Measurements from ENCODE around the gene DNASE2. TPM values are rescaled to one million over a fixed set of nuclear protein-coding genes. Genes with fewer than 3 reads are reported as not detected.

Gene DNASE2
- total RNA-seq, 1 donor from 2014 or later, result 19.7 TPM

GRCh38 chr19:12871681-12872080 lies 9.6 kb downstream of the DNASE2 start:
- Histone ChIP-seq H3K4me1 (peaks cover 17% of the 10 kb centered on the region), H3K36me3 (peaks cover 13% of the 10 kb centered on the region), H3K4me3 (no peak overlapping the region), H3K27me3 (ENCODE audit: low read depth) (peaks cover 36% of the 10 kb centered on the region), H3K27ac (replicated peaks) (no peak overlapping the region), H3K9me3 (replicated peaks) (no peaks in the 10 kb centered on the region)
- DNase-seq, result no peak
- TF ChIP-seq, protein P1, sequence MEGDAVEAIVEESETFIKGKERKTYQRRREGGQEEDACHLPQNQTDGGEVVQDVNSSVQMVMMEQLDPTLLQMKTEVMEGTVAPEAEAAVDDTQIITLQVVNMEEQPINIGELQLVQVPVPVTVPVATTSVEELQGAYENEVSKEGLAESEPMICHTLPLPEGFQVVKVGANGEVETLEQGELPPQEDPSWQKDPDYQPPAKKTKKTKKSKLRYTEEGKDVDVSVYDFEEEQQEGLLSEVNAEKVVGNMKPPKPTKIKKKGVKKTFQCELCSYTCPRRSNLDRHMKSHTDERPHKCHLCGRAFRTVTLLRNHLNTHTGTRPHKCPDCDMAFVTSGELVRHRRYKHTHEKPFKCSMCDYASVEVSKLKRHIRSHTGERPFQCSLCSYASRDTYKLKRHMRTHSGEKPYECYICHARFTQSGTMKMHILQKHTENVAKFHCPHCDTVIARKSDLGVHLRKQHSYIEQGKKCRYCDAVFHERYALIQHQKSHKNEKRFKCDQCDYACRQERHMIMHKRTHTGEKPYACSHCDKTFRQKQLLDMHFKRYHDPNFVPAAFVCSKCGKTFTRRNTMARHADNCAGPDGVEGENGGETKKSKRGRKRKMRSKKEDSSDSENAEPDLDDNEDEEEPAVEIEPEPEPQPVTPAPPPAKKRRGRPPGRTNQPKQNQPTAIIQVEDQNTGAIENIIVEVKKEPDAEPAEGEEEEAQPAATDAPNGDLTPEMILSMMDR (IDR thresholded peaks at IDR 0.05; ENCODE audit: borderline replicate concordance), result no peak
- intact Hi-C loops (cut with micrococcal nuclease), result no loop called here

DNA sequence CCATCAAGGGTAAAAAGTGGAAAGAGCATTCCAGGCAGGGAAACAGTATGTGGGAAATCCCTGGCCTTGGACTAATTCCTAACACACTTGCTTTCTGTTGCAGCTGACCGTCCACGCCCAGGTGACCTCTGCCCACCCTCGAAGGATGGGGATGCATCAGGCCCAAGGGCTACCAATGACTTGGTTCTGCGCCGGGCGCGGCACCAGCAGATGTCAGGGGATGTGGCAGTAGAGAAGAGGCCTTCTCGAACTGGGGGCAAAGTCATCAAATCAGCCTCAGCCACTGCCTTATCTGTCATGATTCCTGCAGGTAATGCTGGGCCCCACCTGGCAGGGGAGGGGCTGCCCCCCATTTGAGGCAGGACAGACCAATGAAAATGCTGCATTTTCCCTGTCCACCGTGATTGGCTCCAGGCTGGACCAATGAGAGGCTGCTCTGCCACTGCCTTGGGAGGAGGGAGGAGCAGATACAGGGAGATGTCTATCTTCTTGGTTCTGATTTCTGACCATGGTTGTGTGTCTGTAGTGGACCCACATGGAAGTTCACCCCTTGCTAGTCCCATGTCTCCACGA lies 12.6 kb downstream of the DNASE2 start:
- Histone ChIP-seq H3K27me3 (ENCODE audit: low read depth) (peaks cover 29% of the 10 kb centered on the region), H3K4me3 (no peak overlapping the region), H3K4me1 (peaks cover 15% of the 10 kb centered on the region), H3K36me3 (no peaks in the 10 kb centered on the region), H3K9me3 (replicated peaks) (no peaks in the 10 kb centered on the region), H3K27ac (replicated peaks) (no peak overlapping the region)
- TF ChIP-seq, protein P1 (IDR thresholded peaks at IDR 0.05; ENCODE audit: borderline replicate concordance), result no peak
- no peak for DNase-seq
- intact Hi-C loops (cut with micrococcal nuclease), result no loop called here

DNA sequence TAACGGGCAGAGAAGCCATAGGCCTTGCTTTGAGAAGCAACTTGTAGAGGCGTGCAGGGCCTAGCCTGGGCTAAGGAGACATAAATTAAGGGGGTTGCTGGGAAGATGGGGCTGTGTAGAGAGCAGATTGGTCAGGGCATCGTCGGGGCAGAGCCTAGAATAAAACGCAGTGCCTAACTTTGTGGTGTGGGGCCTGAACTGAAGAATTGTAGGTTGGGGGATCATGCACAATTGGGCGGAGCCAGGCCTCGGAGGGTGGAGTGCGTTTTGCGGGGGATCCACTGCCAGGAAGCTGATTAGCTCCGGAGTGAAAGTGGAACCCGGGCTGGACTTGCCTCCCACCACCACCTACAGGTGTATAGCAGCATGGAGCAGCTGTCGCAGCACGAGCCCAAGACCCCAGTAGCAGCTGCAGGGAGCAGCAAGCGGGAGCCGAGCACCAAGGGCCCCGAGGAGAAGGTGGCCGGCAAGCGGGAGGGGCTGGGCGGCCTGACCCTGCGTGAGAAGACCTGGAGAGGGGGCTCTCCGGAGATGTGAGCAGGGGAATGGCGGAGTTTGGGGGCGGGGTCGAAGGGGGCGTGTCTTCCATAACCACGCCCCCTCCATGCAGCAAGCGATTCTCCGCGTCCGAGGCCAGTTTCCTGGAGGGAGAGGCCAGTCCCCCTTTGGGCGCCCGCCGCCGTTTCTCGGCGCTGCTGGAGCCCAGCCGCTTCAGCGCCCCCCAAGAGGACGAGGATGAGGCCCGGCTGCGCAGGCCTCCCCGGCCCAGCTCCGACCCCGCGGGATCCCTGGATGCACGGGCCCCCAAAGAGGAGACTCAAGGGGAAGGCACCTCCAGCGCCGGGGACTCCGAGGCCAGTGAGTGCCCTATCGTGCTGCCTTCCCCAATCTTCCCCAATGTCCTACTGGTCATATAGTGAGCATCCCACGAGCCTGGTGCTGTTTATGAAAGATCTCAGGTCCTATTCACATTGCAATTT lies 13.8 kb downstream of the DNASE2 start:
- DNase-seq, result no peak
- intact Hi-C loops (cut with micrococcal nuclease), result no loop called here
- H3K27ac ChIP-seq (replicated peaks), result no peak overlapping the region
- TF ChIP-seq, protein P1 (IDR thresholded peaks at IDR 0.05; ENCODE audit: borderline replicate concordance), result no peak
- no peaks in the 10 kb centered on the region for H3K36me3 ChIP-seq
- peak overlapping the region; percentile 49 for H3K4me3 ChIP-seq
- no peaks in the 10 kb centered on the region for H3K9me3 ChIP-seq (replicated peaks)
- H3K4me1 ChIP-seq, result peaks cover 9% of the 10 kb centered on the region
- peaks cover 34% of the 10 kb centered on the region for H3K27me3 ChIP-seq (ENCODE audit: low read depth)

- H3K27me3 ChIP-seq (ENCODE audit: low read depth), result peaks cover 38% of the 10 kb centered on the region
- TF ChIP-seq, protein P1 (IDR thresholded peaks at IDR 0.05; ENCODE audit: borderline replicate concordance), result no peak
- H3K9me3 ChIP-seq (replicated peaks), result no peaks in the 10 kb centered on the region
- intact Hi-C loops (cut with micrococcal nuclease), result no loop called here
- H3K36me3 ChIP-seq, result no peaks in the 10 kb centered on the region
- no peak overlapping the region for H3K4me3 ChIP-seq
- DNase-seq, result no peak
- H3K27ac ChIP-seq (replicated peaks), result no peak overlapping the region
- H3K4me1 ChIP-seq, result peaks cover 9% of the 10 kb centered on the region
Observed at GRCh38 chr19:12866416-12867119, 14.7 kb downstream of the DNASE2 start.

DNA sequence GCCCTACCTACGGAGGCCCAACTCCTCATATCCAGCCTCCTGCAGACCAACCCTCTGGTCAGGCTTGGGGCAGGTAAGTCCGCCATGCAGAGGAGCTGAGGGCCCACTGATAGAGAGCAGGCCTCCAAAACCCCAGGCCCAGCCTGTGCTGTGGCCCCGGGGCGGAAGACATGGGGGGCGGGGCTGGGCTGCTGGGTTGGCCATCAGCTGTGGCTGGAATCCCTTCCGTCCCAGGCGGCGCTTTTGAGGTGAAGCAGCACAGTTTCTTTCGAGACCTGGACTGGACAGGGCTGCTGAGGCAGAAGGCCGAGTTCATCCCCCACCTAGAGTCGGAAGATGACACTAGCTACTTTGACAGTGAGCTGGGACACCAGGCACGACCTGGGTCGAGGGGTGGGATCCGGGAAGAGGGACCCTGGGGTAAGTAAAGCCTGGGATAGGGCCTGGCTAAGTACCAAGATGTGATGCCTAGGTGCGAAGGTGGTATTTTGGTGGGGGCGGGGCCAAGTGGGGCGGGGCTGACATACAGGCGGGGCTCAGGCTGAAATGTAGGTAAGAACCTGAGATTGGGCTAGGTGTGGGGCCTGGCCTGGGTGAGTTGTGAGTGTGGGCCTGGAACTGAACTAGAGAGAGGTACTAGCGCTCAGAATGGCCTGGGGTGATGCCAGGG lies 15.4 kb downstream of the DNASE2 start:
- TF ChIP-seq, protein P1 (IDR thresholded peaks at IDR 0.05; ENCODE audit: borderline replicate concordance), result no peak
- intact Hi-C loops (cut with micrococcal nuclease), result no loop called here
- Histone ChIP-seq H3K27me3 (ENCODE audit: low read depth) (peaks cover 38% of the 10 kb centered on the region), H3K9me3 (replicated peaks) (no peaks in the 10 kb centered on the region), H3K4me1 (peaks cover 9% of the 10 kb centered on the region), H3K4me3 (no peak overlapping the region), H3K36me3 (no peaks in the 10 kb centered on the region), H3K27ac (replicated peaks) (no peak overlapping the region)
- no peak for DNase-seq
